HG02678 (cell line): ENCODE measurements around the gene ADGRD1.
A peak's percentile ranks its signal among the peaks of the same experiment; 100 is the strongest.
"Not testable (repeated sequence)": the region's sequence is repeated elsewhere in the genome, so short reads cannot be mapped to it uniquely, and the experiment has no call there.

Source experiments
- ATAC-seq: cut with Tn5 transposase; IDR thresholded peaks from one replicate; pipeline ENCODE4 v1.9.1; 2021; ENCODE audit warnings: mild to moderate bottlenecking, moderate library complexity; ENCODE audit not compliant: unreplicated experiment

Gene ADGRD1

DNA sequence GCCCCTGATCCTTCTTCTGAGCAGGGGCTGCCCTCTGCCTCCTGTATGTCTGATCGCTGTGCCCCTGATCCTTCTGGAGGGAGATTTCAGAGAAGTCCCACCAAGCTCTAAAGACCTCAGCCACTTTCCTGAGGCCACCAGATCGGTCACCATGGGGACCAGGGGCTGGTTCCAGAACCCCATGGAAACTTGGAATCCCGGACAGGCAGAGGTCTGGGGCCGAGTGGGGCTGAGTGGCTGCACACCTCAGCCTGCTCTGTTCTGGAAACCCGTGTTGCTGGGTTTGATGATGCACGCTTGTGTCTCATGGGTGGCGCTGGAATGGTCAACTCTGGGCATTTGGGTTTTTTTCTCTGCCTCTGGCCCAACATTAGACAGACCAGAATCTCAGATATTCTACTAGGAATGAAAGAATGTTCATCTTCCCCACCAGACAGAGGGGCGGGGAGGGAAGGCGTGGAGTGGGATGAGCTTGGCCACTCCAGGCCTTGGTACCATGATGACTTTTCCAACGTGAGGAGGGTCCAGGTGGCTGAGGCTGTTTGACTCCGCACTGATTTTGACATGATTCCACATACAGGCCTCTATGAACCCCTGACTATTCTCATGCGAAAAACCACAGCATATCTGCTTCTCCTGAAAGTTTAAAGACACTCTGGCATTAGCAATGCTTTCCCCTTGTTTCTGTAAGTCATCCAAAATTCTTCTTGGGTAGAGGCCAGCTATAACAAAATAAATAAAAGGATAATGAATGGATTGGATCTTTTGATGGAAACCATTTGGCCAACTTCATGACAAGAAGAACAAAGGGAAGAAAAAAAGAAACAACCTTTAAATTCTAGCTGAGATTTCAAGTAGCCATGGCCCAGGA lies 114.5 kb downstream of the ADGRD1 start:
- ATAC-seq: no peak

GRCh38 chr12:131068926-131069720 lies 115.4 kb downstream of the ADGRD1 start:
- not testable (repeated sequence) for ATAC-seq

DNA sequence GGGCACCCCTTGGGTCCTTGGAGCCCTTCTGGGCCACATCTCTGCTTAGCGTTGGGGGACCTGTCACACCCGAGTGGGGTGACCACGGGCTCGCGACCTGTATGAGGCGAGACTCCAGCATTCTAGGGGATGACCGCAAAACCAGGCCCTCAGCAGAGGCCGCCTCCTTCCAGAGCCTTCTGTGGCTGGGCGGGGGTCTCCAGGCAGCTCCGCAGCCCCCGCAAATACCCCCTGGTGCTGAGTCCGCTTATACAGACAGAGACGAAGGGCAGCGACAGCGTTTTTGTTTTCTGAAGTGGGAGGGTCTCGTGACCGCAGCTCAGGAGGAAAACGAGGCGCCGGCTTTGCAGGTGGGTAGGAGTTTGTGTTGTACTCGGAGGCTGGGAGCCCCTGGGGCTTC lies 116.4 kb downstream of the ADGRD1 start:
- ATAC-seq: not testable (repeated sequence)

DNA sequence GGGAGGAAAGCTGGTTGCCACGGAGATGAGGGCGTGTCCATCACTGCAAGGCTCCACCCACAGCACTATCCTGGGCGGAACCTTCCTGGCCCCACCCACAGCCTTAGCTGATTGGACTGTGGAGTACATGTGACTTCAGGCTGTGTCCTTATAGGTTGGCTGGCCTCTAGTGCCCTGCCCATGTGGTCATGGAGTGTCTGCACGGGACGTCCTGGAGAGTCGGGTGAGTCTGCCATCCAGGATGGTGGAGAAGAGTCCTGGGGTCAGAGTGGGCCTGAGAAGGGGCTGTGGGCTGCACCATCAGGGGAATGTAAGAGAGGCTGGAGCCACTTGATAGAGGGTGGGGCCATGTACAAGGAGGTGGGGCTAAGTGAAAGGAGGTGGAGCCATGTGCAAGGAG lies 117.0 kb downstream of the ADGRD1 start:
- not testable (repeated sequence) for ATAC-seq

DNA sequence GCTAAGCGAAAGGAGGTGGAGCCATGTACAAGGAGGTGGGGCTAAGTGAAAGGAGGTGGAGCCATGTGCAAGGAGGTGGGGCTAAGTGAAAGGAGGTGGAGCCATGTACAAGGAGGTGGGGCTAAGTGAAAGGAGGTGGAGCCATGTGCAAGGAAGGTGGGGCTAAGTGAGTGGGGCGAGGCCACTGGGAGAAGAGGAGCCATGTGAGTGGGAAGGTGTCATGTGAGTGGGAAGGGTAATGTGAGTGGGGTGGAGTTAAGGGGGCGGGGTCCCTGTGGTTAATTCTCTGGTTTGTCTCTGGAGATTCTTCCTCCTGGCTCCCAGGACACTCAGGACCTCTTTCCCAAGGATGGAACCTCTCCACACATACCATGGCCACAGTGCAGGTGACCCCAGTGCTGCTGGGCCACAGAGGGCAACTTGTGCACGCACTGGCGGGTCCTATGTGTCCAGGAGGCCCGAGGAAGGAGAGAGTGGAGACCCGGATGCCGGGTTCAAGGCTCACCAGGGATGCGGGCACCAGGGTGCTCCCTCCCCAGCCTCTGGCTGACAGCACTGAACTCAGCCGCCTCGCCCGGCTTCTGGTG lies 117.6 kb downstream of the ADGRD1 start:
- ATAC-seq: not testable (repeated sequence)

DNA sequence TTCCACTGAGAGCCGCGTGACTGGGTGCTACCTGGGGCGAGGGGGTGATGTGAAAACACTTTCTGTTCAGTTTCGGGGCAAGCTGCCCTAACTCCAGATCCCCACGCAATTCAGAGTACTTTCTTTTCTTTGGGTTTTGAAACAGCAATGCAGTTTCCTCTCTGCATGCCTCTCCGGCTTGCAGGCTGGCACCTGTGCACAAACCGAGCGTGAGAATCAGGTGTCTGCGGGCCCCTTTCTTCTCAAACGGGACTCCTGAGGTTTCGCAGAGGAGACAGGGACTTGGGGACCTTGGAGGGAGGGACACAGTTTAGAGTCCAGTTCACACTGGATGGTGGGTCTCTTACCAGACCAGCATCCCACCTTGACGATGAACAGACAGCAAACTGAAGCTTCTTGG lies 118.2 kb downstream of the ADGRD1 start:
- not testable (repeated sequence) for ATAC-seq

DNA sequence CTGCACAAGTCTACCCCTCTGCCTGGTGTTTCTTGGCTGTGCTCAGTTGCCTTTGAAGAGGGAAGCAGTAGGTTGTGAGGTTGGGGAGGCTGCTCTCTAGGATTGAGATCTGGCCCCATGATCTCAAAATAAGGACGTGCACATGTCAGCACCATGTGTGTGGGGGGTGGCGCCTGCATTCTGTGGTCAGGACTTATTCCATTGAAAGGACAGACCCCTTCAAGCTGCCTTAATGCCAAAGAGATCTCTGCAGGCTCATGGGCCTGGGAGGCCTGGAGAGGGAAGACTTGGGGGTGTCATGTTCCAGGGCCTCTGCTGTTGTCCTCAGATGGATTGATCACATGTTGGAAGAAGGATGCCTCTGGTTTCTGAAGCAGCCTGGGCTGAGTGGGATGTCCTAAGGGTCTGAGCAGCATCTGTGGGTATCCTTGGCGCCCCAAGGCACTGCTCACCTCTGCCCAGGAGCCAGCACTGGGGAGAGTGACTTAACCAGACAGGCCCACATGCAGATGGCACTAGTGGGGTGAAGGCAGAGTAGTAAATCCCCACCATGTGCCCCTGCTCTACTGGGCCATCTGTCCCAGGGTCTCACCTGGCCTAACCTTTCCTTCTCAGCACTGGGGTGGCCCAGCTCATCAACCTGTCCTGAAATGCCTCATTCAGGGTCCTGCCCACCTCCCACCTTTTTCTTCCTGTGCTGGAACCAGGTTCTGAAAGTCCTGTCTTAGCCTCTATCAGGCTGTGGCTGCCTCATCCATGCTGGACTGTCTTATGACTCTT lies 118.9 kb downstream of the ADGRD1 start:
- ATAC-seq: no peak

DNA sequence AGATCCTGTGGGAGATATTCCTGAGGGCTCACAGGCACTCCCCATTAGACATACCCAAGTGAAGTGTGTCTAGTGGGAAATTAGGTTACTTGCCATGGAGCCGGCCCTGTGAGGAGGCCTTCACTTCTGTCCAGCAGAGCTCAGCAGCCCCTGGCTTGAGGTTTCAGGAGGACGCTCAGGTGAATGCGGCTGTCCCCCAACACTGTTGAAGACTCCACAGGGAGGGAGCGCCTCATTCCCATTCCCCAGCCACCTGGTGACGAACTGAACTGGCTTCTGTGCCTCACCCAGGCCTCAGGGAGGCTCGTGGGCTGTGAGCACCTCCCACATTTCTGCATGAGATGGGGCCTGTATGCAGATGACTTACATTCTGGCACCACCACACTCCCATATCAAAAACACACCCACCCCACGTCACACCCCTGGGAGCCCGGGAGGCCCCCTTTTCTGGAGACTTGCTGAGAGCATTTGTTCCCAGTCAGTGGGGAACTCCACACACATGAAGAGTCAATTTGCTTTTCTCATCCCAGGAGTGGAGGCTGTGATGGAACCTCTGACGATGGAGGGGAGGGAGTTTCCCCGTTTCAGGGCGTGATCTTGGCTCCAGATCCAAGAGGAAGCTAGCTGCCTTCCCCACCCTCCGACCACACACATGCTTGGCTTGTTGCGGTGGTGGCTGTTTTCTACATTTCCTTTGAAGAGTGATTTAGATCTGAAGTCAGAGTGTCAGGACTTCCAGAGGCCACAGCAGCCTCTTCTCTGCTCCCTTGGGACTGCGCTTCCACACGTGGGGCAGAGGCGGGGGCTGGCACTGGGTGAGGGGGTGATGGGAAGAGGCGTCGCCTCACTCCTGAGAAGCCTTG lies 120.7 kb downstream of the ADGRD1 start:
- ATAC-seq: peak; percentile 55

GRCh38 chr12:131075194-131075593 lies 121.5 kb downstream of the ADGRD1 start:
- no peak for ATAC-seq

DNA sequence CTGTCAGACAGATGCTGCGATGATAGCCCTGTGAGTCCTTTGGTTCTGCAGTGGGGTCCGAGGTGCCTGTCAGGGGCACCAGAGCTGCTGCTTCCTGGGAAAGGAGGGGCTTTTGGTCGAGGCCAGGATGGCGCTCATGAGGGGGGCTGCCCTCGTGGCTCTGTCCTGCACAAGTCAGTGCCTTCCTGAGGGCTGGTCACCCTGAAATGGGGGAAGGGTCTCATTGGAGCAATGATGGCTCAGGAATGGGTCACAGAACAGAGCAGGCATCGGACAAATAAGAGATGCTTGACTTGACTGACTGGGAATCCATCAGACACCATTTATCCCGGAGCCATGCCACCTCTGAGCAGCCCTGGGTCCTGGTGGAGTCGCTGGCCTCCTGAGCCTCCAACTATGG lies 121.9 kb downstream of the ADGRD1 start:
- ATAC-seq: no peak

- no peak for ATAC-seq
These were observed 122.6 kb downstream of the ADGRD1 start for GRCh38 chr12:131076296-131076695.

GRCh38 chr12:131076791-131077747 lies 123.4 kb downstream of the ADGRD1 start:
- ATAC-seq: no peak

DNA sequence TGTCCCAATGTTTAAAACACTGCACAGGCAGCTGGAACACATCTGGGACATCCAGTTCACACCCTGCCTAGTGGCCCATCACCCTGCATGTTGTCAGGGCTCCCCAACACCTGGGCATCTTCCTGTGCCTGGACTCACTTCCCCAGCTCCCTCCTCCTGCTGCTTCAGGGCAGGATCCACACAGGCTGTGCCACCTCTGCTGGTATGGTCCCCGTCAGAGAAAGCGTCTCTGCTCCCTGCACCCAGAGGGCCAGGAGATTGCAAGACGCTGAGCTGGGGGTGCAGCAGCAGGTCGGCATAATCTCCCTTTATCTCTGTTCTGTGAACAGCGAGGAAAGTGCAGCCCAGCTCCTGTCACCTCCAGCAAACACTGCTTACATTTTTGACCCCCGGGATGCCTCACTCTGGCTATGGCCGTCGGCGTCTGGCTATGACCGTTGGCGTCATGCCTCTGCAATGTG lies 124.3 kb downstream of the ADGRD1 start:
- ATAC-seq: no peak

- no peak for ATAC-seq
These were observed 128.8 kb downstream of the ADGRD1 start for GRCh38 chr12:131082290-131083194.

- ATAC-seq: no peak
These were observed 130.8 kb downstream of the ADGRD1 start for GRCh38 chr12:131084341-131085011.

DNA sequence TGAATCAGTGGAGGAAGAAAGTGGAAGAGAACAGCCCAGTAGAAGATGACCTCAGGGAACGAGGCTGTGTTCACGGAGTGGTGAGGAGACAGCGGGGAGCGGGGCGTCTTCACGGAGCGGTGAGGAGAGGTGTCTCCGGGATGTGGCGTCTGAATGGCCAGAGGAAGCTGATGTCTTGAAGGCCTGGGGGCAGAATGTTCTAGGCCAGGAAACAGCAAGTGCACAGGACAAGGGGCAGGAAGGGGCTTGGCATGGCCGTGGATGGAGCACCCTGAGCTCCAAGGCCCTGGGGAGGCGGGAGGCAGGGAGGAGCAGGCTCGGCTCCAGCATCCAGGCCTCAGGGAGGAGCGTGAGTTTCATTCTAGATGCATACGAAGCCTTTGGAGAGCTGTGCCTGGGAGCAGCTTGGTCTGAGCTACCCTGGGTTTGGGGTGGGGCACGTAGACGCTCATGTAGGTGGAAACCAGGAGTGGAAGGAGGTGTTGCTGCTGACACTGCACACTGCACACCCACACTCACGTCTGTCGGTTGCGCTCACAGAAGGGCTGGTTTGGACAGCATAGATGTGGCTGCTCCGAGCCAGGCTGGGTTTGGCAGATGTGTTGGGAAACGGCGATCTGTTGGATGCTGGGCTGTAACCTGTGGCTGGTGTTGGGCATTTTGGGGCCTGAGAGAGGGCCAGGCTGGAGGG lies 131.6 kb downstream of the ADGRD1 start:
- ATAC-seq: no peak
